Glutamatergic neuron (in vitro differentiated cells): ENCODE results near the gene GPC6. TPM values are rescaled to one million over a fixed set of nuclear protein-coding genes. Genes with fewer than 3 reads are reported as not detected.

ENCODE experiments used
- DNase-seq: peaks from one replicate; pipeline ENCODE4 v3.0.0; 2022
- H3K27ac Mint-ChIP-seq: one replicate; pipeline ENCODE4 v1.8.0; 2020; ENCODE audit warnings: mild to moderate bottlenecking, mixed read lengths, inconsistent platforms; ENCODE audit not compliant: unreplicated experiment
- H3K27me3 Mint-ChIP-seq: one replicate; pipeline ENCODE4 v1.8.0; 2020; ENCODE audit warnings: mild to moderate bottlenecking, moderate library complexity, mixed read lengths, inconsistent platforms; ENCODE audit not compliant: unreplicated experiment
- H3K36me3 Mint-ChIP-seq: one replicate; pipeline ENCODE4 v1.8.0; 2020; ENCODE audit warnings: mild to moderate bottlenecking, mixed read lengths, inconsistent platforms; ENCODE audit not compliant: unreplicated experiment
- H3K4me1 Mint-ChIP-seq: one replicate; pipeline ENCODE4 v1.8.0; 2020; ENCODE audit warnings: mild to moderate bottlenecking, low read depth, mixed read lengths, inconsistent platforms; ENCODE audit not compliant: unreplicated experiment
- H3K4me3 Mint-ChIP-seq: one replicate; pipeline ENCODE4 v1.8.0; 2020; ENCODE audit warnings: mild to moderate bottlenecking, mixed read lengths, inconsistent platforms; ENCODE audit not compliant: unreplicated experiment
- H3K9me3 Mint-ChIP-seq: one replicate; pipeline ENCODE4 v1.8.0; 2020; ENCODE audit warnings: mild to moderate bottlenecking, moderate library complexity, mixed read lengths, inconsistent platforms; ENCODE audit not compliant: unreplicated experiment
- total RNA-seq: library from RNA; stranded (reverse); fragmentation: NEBNext Ultra II Directional; extraction: Animal tissue kit (Norgen Biotek cat#: 25700); gene quantifications from one replicate; pipeline ENCODE4 v1.2.1, GENCODE V29; 2021; ENCODE audit not compliant: unreplicated experiment
- TF ChIP-seq, protein P1 (sequence below): fragments of 200-600 bp; sonication (generic); IDR thresholded peaks from one replicate; pipeline ENCODE4 v1.5.0; 2021; ENCODE audit not compliant: partially characterized antibody, unreplicated experiment

The GPC6 gene
- total RNA-seq, 1 donor from 2014 or later: 11.8 TPM

DNA sequence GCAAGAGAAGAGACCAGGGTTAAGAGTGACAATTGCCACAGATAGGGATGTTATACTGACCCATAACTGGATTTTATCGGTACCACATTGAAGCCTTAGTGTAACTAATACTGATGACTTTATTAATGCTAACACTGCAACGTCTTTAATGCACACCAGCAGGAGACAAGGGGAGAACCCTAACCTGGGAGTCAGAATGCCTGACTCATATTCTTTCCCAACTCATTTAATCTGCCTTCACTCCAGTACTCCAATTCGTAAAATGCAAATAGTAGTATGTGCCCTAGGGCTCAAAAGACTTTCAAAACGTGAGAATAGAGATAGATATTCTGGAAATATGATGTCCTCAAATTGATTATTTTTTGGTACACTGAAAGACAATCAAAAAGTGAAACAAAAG, 62.4 kb downstream of the GPC6 start:
- Mint-ChIP-seq H3K27me3 (no peaks in the 10 kb centered on the region), H3K36me3 (no peaks in the 10 kb centered on the region), H3K4me3 (no peak overlapping the region), H3K27ac (no peak overlapping the region), H3K9me3 (no peaks in the 10 kb centered on the region), H3K4me1 (peaks cover 13% of the 10 kb centered on the region)
- TF ChIP-seq, protein P1, sequence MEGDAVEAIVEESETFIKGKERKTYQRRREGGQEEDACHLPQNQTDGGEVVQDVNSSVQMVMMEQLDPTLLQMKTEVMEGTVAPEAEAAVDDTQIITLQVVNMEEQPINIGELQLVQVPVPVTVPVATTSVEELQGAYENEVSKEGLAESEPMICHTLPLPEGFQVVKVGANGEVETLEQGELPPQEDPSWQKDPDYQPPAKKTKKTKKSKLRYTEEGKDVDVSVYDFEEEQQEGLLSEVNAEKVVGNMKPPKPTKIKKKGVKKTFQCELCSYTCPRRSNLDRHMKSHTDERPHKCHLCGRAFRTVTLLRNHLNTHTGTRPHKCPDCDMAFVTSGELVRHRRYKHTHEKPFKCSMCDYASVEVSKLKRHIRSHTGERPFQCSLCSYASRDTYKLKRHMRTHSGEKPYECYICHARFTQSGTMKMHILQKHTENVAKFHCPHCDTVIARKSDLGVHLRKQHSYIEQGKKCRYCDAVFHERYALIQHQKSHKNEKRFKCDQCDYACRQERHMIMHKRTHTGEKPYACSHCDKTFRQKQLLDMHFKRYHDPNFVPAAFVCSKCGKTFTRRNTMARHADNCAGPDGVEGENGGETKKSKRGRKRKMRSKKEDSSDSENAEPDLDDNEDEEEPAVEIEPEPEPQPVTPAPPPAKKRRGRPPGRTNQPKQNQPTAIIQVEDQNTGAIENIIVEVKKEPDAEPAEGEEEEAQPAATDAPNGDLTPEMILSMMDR: no peak
- DNase-seq: no peak

DNA sequence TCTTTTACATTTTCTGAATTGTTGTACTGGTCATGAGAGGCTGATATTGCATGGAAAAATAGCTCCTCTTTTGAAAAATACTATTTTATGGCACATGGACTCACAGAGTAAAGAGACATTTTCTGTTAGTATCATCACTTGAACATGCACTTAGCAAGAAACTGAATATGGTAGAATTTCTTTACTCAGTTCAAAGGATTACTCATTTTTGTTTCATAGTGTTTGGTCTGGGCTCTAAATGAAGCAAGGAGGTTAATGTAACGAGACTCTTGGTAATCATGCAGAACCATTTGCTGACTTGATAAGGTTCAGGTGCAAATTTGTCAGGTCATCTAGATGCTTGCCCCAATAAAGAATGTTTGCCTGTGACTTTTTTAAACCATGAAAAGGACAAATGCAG, 63.2 kb downstream of the GPC6 start:
- Mint-ChIP-seq H3K4me1 (peaks cover 8% of the 10 kb centered on the region), H3K9me3 (no peaks in the 10 kb centered on the region), H3K27ac (no peak overlapping the region), H3K27me3 (no peaks in the 10 kb centered on the region), H3K36me3 (no peaks in the 10 kb centered on the region), H3K4me3 (no peak overlapping the region)
- TF ChIP-seq, protein P1: no peak
- no peak for DNase-seq

DNA sequence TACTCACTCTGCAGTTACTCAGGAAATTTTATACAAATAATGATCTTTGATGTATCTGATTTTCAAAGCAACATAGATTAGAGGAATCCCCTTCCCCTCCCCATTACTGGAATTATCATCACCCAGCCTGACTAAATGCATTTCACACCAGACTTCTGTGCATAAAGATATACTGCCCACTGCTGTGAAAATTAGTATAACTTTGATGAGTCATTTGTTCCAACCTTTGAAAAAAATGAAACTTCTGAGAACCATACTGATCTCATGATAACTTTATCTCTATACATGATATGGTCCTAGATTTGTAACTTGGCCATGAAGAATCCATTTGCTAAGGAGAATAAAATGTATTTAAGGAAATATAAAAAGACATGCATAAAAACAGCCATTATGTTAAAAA, 63.9 kb downstream of the GPC6 start:
- peaks cover 6% of the 10 kb centered on the region for H3K4me1 Mint-ChIP-seq
- DNase-seq: no peak
- H3K27ac Mint-ChIP-seq: no peak overlapping the region
- no peaks in the 10 kb centered on the region for H3K9me3 Mint-ChIP-seq
- no peak overlapping the region for H3K4me3 Mint-ChIP-seq
- H3K36me3 Mint-ChIP-seq: no peaks in the 10 kb centered on the region
- H3K27me3 Mint-ChIP-seq: no peaks in the 10 kb centered on the region
- TF ChIP-seq, protein P1: no peak

DNA sequence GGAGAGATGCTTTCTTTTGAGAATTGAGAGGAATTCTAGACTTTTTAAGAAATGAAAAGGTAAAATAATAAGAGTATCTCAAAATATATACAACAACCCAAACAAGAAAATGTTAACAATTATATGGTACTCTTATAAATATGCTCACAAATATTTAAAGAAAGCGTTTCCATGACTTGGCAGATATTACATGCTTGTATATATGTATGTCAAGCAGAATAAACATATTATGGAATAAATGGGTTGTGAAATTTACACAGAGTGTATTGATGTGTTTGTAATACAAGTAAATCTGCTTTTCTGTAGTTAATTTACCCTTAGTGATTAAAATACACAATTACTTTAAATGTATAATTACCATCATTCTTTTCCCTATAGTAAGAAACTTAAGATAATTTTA, 65.8 kb downstream of the GPC6 start:
- peaks cover 6% of the 10 kb centered on the region for H3K4me1 Mint-ChIP-seq
- DNase-seq: no peak
- no peaks in the 10 kb centered on the region for H3K27me3 Mint-ChIP-seq
- H3K4me3 Mint-ChIP-seq: no peak overlapping the region
- no peaks in the 10 kb centered on the region for H3K36me3 Mint-ChIP-seq
- no peak overlapping the region for H3K27ac Mint-ChIP-seq
- no peaks in the 10 kb centered on the region for H3K9me3 Mint-ChIP-seq
- TF ChIP-seq, protein P1: no peak

DNA sequence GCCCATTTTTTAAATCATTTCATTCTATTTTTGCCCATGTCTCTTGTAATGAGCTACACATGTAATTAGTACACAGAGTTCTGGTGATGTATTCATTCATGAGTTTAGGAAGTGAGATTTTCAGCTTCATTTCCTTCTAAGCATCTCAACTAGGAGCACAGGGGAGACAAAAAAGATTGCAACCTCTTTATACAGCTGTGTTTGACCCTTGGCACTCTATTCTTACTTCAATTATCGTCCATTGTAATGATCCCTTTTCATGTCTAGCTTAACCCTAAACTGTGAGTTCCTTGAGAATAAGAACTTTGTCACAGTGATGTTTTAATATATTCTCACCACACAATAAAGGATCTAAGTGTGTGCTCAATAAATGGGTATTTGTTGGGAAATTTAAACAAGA, 67.1 kb downstream of the GPC6 start:
- DNase-seq: no peak
- Mint-ChIP-seq H3K36me3 (no peaks in the 10 kb centered on the region), H3K9me3 (peaks cover 1% of the 10 kb centered on the region), H3K4me1 (peaks cover 10% of the 10 kb centered on the region), H3K4me3 (no peak overlapping the region), H3K27ac (no peak overlapping the region), H3K27me3 (peaks cover under 1% of the 10 kb centered on the region)
- TF ChIP-seq, protein P1: no peak
